ENCODE measurements around the gene TTLL12.

GRCh38 chr22:43170131-43170480 lies 16.8 kb downstream of the TTLL12 start:
- TF ChIP-seq POLR2A (IDR thresholded peaks at IDR 0.05) (no peak), CTCF (IDR thresholded peaks at IDR 0.05) (no peak)
